PFSK-1 (cell line): ENCODE results near the gene TRIM46.

Source experiments
- FOXP2 ChIP-seq: optimal IDR thresholded peaks from 2 replicates; pipeline ENCODE3; 2011; ENCODE audit warnings: borderline replicate concordance, control low read depth, inconsistent platforms; ENCODE audit not compliant: insufficient read depth; ENCODE audit errors: extremely low read length, extremely low read depth
- POLR2AphosphoS5 ChIP-seq: IDR thresholded peaks from 2 replicates; pipeline ENCODE4 v1.6.1; 2012; ENCODE audit warnings: low read depth, mild to moderate bottlenecking, control low read depth, low read length, moderate library complexity
- SIN3A ChIP-seq: IDR thresholded peaks from 2 replicates; pipeline ENCODE4 v1.6.1; 2012; ENCODE audit warnings: mild to moderate bottlenecking, low read length, moderate library complexity, borderline replicate concordance; ENCODE audit not compliant: insufficient read depth
- TAF1 ChIP-seq: IDR thresholded peaks from 2 replicates; pipeline ENCODE4 v1.6.1; 2012; ENCODE audit warnings: low read length, control low read depth, borderline replicate concordance; ENCODE audit not compliant: insufficient read depth
- TF ChIP-seq, protein P1 (sequence below), 2 experiments: IDR thresholded peaks; 2 replicates each; pipeline versions ENCODE4 v1.6.1 to v1.8.0; 2011 to 2012; ENCODE audit warnings: low read depth in 2 of 2, low read length in 2 of 2, control low read depth in 1 of 2, inconsistent platforms in 1 of 2, mild to moderate bottlenecking in 1 of 2, moderate library complexity in 1 of 2; ENCODE audit not compliant: insufficient read depth in 1 of 2

The TRIM46 gene

GRCh38 chr1:155187456-155187891 lies 13.8 kb downstream of the TRIM46 start:
- no peak for TF ChIP-seq POLR2AphosphoS5
- no peak for TF ChIP-seq FOXP2
- TF ChIP-seq, protein P1, sequence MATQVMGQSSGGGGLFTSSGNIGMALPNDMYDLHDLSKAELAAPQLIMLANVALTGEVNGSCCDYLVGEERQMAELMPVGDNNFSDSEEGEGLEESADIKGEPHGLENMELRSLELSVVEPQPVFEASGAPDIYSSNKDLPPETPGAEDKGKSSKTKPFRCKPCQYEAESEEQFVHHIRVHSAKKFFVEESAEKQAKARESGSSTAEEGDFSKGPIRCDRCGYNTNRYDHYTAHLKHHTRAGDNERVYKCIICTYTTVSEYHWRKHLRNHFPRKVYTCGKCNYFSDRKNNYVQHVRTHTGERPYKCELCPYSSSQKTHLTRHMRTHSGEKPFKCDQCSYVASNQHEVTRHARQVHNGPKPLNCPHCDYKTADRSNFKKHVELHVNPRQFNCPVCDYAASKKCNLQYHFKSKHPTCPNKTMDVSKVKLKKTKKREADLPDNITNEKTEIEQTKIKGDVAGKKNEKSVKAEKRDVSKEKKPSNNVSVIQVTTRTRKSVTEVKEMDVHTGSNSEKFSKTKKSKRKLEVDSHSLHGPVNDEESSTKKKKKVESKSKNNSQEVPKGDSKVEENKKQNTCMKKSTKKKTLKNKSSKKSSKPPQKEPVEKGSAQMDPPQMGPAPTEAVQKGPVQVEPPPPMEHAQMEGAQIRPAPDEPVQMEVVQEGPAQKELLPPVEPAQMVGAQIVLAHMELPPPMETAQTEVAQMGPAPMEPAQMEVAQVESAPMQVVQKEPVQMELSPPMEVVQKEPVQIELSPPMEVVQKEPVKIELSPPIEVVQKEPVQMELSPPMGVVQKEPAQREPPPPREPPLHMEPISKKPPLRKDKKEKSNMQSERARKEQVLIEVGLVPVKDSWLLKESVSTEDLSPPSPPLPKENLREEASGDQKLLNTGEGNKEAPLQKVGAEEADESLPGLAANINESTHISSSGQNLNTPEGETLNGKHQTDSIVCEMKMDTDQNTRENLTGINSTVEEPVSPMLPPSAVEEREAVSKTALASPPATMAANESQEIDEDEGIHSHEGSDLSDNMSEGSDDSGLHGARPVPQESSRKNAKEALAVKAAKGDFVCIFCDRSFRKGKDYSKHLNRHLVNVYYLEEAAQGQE (IDR thresholded peaks at IDR 0.05; ENCODE audit: insufficient read depth in 1 of 2, low read depth in 2 of 2, low read length in 2 of 2) = no peak
- no peak for TF ChIP-seq SIN3A
- TF ChIP-seq TAF1 = no peak

DNA sequence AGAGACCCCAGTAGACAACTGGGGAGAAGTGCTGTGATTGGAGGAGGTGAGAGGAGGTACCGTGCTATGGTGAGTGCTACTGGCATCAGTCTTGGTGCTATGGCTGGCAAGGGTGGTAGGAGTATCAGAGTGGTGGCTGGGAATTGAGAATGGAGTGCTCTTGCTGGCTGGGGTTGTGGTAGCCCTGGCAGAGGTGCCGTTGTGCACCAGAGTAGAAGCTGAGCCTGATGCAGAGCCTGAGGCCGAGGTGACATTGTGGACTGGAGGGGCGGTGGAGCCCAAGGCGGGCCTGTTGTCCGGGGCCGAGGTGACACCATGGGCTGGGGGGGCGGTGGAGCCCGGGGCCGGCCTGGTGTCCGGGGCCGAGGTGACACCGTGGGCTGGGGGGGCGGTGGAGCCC lies 14.6 kb downstream of the TRIM46 start:
- no peak for TF ChIP-seq POLR2AphosphoS5
- TF ChIP-seq FOXP2 = no peak
- TF ChIP-seq SIN3A = no peak
- TF ChIP-seq, protein P1 (IDR thresholded peaks at IDR 0.05; ENCODE audit: insufficient read depth in 1 of 2, low read depth in 2 of 2, low read length in 2 of 2) = no peak
- no peak for TF ChIP-seq TAF1

- TF ChIP-seq TAF1 = no peak
- TF ChIP-seq SIN3A = no peak
- TF ChIP-seq POLR2AphosphoS5 = no peak
- TF ChIP-seq, protein P1 (IDR thresholded peaks at IDR 0.05; ENCODE audit: insufficient read depth in 1 of 2, low read depth in 2 of 2, low read length in 2 of 2) = no peak
- TF ChIP-seq FOXP2 = no peak
Observed at GRCh38 chr1:155191904-155192303, 18.3 kb downstream of the TRIM46 start.

DNA sequence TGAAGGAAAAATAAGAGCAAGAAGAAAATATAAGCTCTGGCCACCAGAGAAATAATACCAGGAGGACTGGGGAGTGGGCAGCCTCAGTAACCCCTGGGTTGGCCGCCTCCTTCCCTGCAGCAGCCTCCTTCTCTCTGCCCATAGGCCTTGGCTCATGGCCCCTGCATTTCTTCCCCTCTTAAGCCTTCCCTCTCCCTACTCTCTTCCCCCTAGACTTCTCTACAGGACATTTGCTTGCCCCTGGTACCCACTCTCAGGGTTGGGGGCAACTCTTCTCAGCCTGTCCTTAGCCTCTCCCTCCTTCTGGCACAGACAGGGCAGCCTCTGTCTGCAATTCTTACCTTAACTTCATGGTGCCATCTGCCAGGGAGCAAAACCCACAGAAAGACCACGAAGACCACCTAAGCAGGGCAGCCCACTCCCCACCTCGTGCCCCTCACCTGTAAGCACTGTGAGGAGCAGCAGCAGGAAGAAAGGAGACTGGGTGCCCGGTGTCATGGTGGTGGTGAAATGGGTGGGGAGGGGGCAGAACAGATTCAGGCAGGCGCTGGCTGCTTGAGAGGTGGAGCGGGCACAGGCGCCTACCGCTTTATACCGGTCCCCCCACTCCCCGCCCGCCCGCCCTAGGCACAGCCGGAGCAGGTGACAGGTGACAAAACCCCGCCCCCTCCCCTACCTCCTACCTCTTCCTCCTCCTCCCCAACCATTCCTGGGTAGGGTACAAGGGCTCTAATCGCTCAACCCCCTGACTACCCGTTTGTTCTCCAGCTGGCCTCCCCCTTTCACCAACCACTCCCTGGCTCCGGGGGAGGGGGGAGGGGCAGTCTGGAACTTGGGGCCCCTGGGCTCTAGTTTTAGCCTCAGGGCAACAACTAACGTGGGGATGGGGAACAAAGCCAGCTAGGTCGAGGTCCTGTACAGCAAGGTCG lies 19.0 kb downstream of the TRIM46 start:
- TF ChIP-seq, protein P1 (IDR thresholded peaks at IDR 0.05; ENCODE audit: insufficient read depth in 1 of 2, low read depth in 2 of 2, low read length in 2 of 2) = no peak
- no peak for TF ChIP-seq SIN3A
- TF ChIP-seq POLR2AphosphoS5 = no peak
- TF ChIP-seq TAF1 = no peak
- TF ChIP-seq FOXP2 = no peak
